Ecto neural progenitor cell (in vitro differentiated cells): Measurements from ENCODE around the gene TTC33.
"Not testable (repeated sequence)": the region's sequence is repeated elsewhere in the genome, so short reads cannot be mapped to it uniquely, and the experiment has no call there.

Experiments
- DNase-seq: peaks from one replicate; pipeline ENCODE4 v3.0.0-alpha.2; 2018; ENCODE audit warnings: low spot score

Gene TTC33

DNA sequence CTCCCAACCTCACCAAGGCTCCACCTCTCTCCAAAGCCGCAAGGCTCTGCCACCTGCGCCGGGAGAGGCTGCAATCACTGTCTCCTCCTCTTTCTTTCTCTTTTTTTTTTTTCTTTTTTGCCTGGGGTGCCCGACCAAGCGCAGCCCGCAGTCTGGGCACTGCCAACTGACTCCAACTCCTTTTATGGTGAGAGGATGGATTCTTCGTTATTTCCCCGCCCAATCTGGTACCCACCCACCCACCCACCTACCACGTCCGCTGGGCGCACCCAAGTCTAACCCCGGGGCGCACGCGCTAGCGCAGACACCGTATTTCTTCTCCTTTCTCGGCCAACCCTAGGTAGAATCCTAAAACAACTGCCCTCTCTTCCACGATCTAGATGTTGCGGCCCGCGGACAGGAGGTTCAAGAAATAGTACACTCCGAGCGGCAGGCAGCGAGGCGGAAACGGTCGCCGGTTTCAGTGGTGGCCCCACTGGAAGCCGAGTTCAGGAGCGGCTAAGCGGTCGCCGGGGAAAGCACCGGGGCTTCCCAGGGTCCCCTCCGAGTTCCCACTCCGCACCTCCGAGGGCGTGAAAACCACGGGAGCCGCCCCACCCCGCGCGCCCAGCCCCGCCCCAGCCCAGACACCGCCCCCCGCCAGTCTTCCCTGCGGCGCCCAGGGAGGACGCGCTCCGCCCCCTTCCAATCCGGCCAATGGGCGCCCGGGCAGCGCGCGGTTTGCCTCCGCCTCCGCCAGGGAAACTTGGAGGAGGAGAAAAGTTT is 76.4 kb downstream of the TTC33 start:
- peak; percentile 93 for DNase-seq

- DNase-seq, result no peak
These were observed 77.2 kb downstream of the TTC33 start for GRCh38 chr5:40678460-40679147.

DNA sequence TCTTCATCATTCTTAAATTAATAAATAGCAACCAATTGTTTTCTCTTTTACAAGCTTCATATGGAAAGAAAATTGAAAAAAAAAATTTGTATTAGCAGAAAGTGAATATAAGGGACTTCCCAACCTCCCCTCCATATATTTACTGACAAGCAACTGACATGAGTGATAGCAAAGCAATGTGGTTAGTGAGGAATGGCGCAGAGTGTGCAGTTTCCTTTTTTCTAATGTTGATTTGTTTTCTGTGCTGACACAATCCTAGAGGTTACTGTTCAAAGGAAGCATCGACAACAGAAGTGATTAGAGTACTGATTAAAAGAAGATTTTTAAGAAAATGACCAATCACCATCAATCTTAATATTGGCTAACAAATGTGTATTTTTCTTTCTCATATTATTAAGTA is 77.7 kb downstream of the TTC33 start:
- DNase-seq, result no peak

DNA sequence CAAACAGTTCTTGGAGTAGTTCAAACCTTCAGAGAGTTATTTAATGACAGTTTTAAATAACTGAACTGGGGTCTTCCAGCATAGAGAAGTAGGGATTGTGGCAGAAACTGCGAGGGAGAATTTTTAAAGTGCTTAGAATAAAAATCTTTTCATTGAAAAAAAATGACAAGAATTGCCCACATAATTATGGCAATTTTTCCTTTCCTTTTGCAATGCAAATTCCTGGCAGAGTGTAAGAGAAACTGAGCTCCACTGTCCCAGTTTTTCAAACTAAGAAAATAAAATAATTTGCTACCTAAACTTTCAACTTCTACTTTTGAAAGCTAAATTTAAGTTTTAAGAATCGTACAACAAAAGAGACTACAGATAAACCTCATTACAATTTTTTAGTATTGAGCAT is 78.3 kb downstream of the TTC33 start:
- DNase-seq, result no peak

GRCh38 chr5:40676613-40677343 is 79.0 kb downstream of the TTC33 start:
- DNase-seq, result no peak

- no peak for DNase-seq
These were observed 80.2 kb downstream of the TTC33 start for GRCh38 chr5:40675396-40676133.

DNA sequence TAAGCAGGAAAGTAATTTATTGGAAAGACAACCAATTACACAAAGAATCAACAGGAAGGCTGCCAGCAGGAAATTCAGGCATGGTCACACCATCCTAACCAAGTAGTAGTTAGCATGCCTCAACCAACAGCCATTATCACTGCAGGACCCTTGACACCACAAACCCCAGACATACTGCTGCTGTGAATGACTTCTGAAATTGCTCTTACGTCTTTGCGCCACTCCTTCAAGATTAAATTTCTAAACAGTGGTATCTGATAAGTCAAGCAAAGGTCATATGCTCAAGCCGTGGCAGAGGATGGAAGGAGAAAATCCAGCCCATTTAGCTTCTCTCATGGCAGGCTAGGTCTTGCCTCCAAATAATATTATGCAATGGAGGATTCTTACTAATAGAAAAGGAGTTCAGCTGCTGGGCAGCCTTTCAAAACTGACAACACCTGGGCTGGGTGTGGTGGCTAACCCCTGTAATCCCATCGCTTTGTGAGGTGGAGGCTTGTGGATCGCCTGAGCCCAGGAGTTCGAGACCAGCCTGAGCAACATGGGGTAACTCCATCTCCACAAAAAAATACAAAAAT is 81.0 kb downstream of the TTC33 start:
- DNase-seq, result no peak

DNA sequence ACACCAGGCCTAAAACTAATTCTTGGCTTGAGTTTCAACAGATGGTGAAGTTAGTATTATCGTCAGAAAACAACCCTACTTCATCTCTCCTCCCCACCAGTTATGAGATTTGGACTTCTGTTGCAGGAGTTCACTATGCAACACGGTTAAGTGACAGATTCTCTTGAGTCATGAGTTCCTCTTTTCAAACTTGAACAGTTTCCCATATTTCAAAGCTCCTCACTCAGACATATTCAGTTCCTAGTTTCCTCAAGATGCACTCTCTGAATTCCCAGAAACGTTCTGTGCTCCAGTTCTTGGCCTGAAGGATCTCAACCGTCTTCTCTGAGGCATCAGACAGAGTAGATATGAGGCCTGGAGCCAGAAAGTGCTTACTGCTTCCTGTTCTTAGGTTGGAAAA is 83.3 kb downstream of the TTC33 start:
- DNase-seq, result no peak

DNA sequence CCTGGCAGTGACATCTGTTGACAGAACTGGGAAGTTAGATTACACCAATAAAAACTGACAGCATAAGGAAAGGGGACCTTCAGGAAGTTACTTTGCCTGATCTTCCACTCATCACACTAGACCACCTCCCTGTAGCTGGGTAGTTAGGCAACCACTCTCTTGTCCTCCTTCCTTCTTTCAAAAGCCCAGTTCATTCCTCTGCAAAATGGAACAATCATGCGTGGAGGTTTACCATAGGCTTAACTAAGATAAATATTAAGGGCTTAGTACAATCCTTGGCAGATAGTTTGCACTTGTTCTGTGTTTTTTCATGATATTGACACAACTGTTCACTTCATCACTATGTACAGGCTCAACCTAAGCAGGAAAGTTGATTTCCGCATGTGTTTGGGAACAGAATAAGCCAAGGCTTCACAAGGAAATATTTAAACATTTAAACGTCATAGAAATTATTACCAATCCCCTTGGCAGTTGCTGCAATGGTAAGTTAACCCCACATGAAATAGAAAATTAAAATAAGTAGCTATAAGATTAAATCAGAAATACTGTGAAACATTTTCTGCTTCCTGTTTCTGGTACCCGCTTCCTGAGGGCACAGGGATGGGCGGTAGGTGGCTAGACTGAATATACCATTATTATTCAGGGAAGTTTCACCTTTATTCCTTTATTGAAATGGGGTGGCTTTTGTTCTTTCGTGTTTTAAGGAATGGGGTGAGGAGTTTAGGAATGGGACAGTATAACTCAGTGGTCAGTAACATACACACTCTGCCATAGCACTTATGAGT is 86.0 kb downstream of the TTC33 start:
- no peak for DNase-seq

DNA sequence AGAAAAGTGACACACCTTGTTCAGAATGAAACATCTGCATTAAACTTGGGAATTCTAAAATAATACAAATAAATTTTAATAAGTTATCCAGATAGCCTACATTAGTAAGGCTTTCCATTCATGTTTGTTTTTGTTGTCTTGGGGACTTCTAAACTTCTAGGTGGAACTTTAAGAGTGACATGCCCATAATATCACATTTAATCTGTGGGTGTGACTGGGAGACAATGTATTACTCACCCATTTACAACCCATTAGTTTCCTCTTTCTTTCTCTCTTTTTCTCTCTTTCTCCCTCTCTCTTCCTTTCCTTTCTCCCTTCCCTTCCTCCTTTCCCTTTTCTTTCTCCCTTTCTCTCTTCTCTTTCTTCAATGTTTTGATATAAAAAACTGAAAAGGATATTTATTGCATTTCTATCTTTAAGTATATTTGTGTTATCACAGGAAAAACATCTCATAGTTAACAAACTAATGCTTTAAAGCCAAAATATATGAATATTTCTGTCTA is 88.5 kb downstream of the TTC33 start:
- no peak for DNase-seq

- DNase-seq, result no peak
These were observed 89.1 kb downstream of the TTC33 start for GRCh38 chr5:40666657-40667056.

GRCh38 chr5:40665635-40666298 is 90.0 kb downstream of the TTC33 start:
- no peak for DNase-seq

DNA sequence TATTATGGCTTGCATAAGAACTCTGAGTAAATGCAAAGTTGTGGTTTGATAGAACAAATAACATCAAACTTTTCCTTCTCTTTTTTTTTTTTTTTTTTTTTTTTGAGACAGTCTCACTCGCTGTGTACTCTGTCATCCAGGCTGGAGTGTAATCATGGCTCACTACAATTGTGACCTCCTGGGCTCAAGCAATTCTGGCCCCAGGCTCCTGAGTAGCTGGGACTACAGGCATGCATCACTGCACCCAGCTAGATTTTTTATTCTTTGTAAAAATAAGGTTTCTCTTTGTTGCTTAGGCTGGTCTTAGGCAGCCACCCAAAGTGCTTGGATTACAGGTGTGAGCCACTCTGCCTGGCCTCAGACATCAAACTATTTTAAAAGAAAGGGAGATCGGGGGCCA is 95.0 kb downstream of the TTC33 start:
- no peak for DNase-seq

DNA sequence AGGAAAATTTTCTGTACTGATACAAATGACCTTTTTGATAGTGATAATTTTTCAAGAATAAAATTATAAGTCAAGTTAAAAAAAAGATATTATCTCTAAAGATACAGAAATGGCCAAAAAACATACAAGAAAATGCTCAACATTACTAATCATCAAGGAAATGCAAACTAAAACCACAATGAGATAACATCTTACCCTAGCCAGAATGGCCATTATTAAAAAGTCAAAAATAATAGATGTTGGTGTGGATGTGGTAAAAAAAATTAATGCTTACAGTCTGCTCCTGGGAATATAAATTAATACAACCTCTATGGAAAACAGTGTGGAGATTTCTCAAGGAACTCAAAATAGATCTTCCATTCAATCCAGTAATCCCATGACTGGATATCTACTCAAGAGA is 99.0 kb downstream of the TTC33 start:
- DNase-seq, result no peak

DNA sequence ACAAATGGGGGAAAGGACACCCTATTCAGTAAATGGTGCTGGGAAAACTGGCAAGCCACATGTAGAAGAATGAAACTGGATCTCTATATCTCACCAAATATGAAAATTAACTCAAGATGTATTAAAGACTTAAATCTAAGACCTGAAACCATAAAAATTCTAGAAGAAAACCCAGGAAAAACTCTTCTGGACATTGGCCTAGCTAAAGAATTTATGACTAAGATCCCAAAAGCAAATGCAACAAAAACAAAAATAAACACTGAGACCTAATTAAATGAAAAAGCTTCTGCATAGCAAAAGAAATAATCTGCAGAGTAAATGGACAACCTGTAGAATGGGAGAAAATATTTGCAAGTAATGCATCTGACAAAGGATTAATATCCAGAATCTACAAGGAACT is 99.7 kb downstream of the TTC33 start:
- DNase-seq, result not testable (repeated sequence)

DNA sequence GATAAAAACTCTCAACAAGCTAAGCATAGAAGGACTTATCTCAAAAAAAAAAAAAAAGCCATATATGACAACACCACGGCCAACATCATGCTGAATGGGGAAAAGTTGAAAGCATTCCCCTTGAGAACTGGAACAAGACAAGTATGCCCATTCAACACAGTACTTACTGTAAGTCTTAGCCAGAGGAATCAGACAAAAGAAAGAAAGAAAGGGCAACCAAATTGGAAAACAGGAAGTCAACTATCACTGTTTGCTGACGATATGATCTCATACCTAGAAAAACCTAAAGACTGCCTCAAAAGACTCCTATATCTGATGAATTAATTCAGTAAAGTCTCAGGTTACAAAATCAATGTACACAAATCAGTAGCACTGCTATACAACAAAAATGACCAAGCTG is 100.6 kb downstream of the TTC33 start:
- DNase-seq, result no peak

DNA sequence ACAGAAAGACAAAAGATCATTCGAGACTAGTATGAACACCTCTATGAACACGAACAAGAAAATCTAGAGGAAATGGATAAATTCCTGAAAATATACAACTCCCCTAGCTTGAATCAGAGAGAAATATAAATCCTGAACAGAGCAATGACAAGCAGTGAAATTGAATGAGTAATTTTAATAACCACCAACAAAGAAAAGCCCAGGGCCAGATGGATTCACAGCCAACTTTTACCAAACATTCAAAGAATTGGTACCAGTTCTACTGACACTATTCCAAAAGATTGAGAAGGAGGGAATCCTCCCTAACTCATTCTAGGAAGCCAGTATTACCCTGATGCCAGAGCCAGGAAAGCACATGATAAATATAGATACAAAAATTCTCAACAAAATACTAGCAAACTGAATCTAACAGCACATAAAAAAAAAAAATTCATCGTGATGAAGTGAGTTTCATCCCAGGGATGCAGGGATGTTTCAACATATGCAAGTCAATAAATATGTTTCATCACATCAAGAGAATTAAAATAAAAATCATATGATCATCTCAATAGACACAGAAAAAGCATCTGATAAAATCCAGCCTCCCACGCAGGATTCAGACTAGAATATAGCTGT is 101.3 kb downstream of the TTC33 start:
- no peak for DNase-seq

DNA sequence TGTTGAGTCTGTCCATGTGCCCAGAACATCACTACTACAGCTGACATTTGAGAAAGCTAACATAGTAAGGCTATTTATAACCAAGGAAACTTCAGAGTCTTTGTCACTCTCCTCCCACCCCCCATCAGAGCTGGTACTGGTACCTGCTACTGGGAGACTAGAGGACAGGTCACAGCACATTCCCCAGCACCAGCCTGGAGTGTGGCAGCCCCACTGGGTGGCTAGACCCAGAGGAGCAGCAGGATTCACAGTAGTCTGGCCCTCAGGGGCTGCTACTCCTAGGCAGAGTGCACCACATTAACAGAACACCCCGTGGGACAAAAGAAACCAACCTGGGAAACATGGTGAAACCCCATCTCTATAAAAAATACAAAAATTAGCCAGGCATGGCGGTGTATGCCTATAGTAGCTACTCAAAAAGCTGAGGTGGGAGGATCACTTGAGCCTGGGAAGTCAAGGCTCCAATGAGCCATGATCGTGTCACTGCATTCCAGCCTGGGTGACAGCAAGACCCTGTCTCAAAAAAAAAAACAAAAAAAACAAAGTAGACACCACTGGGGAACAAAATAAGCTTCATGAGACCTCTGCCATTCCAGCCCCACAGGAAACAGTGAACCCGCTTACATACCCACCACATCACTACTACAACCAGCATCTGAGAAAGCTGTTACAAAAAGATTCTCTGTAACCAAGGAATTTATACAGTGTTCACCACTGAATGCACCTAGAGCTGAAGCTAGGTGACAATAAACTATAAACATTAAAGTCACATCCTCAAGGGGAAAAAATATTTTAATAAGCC is 102.3 kb downstream of the TTC33 start:
- DNase-seq, result no peak
